WI38 (cell line): ENCODE data around the gene ARHGAP44.

Experiments used
- H3K4me3 ChIP-seq: 2 replicates; pipeline ENCODE4 v1.5.1; 2011; ENCODE audit warnings: low read depth, mild to moderate bottlenecking, control low read depth, low read length
- TF ChIP-seq, protein P1 (sequence below): IDR thresholded peaks from 2 replicates; pipeline ENCODE4 v1.5.1; 2012; ENCODE audit warnings: low read depth, mild to moderate bottlenecking, control low read depth, low read length

Gene ARHGAP44

DNA sequence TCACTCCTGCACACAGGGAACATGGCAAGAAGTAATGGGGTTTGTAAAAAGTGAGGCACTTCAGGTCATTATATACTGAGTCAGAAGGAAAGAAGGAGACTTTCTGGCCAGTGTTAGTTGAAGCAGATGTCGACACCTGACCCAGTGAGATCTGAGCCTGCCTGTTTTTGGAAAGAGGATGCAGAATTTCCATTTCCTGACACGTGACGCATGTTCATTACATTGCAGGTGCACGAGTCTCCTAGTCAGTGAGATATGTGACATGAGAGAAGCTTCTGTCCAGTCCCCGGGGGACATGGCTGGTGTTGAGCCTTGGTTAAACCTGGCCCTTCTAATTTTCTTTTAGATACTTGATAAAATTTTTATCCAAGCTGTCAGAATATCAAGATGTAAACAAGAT is 166.2 kb downstream of the ARHGAP44 start:
- H3K4me3 ChIP-seq: no peak overlapping the region
- TF ChIP-seq, protein P1, sequence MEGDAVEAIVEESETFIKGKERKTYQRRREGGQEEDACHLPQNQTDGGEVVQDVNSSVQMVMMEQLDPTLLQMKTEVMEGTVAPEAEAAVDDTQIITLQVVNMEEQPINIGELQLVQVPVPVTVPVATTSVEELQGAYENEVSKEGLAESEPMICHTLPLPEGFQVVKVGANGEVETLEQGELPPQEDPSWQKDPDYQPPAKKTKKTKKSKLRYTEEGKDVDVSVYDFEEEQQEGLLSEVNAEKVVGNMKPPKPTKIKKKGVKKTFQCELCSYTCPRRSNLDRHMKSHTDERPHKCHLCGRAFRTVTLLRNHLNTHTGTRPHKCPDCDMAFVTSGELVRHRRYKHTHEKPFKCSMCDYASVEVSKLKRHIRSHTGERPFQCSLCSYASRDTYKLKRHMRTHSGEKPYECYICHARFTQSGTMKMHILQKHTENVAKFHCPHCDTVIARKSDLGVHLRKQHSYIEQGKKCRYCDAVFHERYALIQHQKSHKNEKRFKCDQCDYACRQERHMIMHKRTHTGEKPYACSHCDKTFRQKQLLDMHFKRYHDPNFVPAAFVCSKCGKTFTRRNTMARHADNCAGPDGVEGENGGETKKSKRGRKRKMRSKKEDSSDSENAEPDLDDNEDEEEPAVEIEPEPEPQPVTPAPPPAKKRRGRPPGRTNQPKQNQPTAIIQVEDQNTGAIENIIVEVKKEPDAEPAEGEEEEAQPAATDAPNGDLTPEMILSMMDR: no peak

DNA sequence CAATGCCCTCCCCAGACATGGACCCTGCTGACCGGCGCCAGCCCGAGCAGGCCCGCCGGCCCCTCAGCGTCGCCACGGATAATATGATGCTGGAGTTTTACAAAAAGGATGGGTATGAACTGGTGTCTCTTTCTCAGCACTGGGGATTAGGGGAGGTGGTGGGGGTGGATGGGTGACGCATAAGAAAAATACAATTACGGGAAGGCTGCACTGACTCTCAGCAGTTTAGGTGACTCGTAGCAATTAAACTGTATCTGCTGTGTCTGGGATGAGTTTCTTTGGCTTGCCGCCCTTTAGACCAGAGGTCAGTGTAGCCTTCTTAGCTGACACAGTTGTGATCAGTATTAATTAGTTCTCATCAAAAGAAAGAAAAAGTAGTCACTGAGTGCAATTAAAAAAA is 169.5 kb downstream of the ARHGAP44 start:
- TF ChIP-seq, protein P1: no peak
- H3K4me3 ChIP-seq: no peak overlapping the region

DNA sequence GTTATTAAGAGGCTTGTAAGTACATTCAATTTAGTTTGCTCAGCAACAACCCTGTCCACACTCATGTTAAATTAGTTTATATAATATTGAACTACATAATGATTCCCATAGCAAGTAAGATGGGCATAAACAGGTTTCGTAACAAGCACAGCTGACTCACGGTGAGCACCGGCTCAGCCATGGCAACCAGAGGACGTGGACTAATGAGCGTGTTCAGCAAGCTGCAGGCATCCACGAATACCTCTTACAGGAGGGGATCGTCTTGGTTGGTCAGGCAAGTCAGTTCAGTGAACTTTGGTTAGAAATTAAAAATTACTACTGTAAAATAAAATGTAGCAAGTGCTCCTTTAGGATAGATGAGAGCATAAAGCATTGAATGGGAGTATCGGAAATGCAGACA is 170.1 kb downstream of the ARHGAP44 start:
- no peak overlapping the region for H3K4me3 ChIP-seq
- TF ChIP-seq, protein P1: no peak

DNA sequence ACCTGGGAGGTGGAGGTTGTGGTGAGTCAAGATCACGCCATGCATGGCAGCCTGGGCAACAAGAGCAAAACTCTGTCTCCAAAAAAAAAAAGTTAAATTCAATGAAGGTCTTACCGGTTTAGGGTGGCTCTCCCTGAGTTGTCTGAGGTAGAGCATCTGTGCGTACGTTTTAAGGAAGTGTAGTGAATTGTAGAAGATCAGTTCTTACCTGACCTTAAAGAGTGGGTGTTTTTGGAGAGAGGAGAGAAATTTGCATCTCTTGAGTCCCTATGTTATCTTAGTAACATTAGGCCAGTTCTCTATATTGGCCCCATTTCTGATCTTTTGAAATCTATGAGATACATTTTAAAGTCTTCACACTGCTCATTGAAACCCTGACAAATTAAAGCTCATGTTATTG is 172.4 kb downstream of the ARHGAP44 start:
- TF ChIP-seq, protein P1: no peak
- H3K4me3 ChIP-seq: no peak overlapping the region

DNA sequence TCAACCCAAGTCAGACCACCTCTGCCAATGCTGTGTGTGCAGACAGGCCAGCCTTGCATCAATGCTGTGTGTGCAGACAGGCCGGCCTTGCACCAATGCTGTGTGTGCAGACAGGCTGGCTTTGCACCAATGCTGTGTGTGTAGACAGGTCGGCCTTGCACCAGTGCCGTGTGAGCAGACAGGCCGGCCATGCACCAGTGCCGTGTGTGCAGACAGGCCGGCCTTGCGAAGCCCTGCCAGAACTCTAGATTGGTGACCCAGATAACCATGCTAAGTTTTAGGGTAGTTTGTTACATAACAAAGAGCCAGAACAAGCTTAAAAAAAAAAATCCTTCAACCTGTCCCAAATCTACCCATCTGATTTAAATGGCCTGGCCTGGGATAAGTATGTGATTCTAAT is 174.2 kb downstream of the ARHGAP44 start:
- no peak overlapping the region for H3K4me3 ChIP-seq
- TF ChIP-seq, protein P1: no peak

DNA sequence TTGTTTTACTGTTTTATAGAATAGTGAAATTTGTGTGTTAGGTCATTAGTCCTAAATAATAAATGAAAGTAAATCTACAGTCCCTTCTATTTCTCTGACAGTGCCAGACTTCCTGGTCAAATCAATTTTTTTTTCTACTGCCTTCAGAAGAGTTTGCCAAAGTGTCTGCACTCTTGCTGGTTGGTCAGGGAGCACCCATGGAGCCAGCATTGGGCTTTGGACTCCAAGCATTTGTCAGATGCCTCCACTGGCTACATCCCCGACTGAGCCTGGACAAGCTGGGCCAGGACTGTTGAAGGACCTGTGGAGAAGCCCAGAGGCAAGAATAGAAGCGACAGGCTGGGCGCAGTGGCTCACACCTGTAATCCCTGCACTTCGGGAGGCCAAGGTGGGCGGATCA is 174.9 kb downstream of the ARHGAP44 start:
- TF ChIP-seq, protein P1: no peak
- no peak overlapping the region for H3K4me3 ChIP-seq

DNA sequence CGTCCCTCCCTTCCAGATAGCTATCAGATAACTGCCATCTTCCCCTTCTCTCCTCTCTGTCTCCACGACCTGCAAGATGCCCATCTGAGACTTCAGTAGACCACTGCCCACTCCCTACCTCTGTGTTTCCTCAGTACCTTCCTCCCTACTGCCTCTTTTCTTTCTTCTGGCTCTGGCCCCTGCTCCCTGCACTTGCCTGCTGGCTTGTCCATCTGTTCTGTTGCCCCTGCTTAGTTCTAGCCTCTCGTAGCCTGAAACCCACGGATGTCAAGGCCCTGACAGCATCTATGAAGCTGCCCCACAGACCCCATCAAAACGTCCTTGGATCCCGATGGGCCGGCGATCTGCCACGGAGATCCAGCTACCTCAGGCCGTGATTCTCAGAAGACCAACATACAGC is 175.5 kb downstream of the ARHGAP44 start:
- no peak overlapping the region for H3K4me3 ChIP-seq
- TF ChIP-seq, protein P1: no peak
